A549 (cell line): ENCODE results near the gene RAB38.

Source experiments
- CEBPB ChIP-seq, 2 experiments: fragments of >200 bp in 1 of 2; sonication (Bioruptor Twin) in 1 of 2; formaldehyde crosslinking in 1 of 2; IDR thresholded peaks; 2 replicates each; pipeline ENCODE4 v1.6.1; 2012 to 2016
- CHD4 ChIP-seq: fragments of 200-600 bp; sonication (generic); IDR thresholded peaks from 2 replicates; pipeline ENCODE4 v1.6.1; 2016; ENCODE audit warnings: antibody characterized with exemption, mild to moderate bottlenecking, borderline replicate concordance
- CTCF ChIP-seq: fragments of >200 bp; sonication (Bioruptor Twin); formaldehyde crosslinking; IDR thresholded peaks from 3 replicates; pipeline ENCODE4 v1.5.1; 2016
- E2F6 ChIP-seq: IDR thresholded peaks from 2 replicates; pipeline ENCODE4 v1.6.1; 2012; ENCODE audit warnings: low read depth, borderline replicate concordance
- JUNB ChIP-seq: fragments of >200 bp; sonication (Bioruptor Twin); formaldehyde crosslinking; IDR thresholded peaks from 2 replicates; pipeline ENCODE4 v1.6.1; 2016
- MAFK ChIP-seq: fragments of 450-650 bp; IDR thresholded peaks from 2 replicates; pipeline ENCODE4 v1.6.1; 2014; ENCODE audit not compliant: partially characterized antibody
- MAX ChIP-seq: IDR thresholded peaks from 2 replicates; pipeline ENCODE4 v1.6.1; 2012
- NR3C1 ChIP-seq: fragments of >200 bp; sonication (Bioruptor Twin); formaldehyde crosslinking; IDR thresholded peaks from 3 replicates; pipeline ENCODE4 v1.6.1; 2017
- PBX3 ChIP-seq: IDR thresholded peaks from 2 replicates; pipeline ENCODE4 v1.6.1; 2012
- POLR2A ChIP-seq: IDR thresholded peaks from 2 replicates; pipeline ENCODE4 v1.6.1; 2012; ENCODE audit warnings: mild to moderate bottlenecking, low read length
- POLR2AphosphoS2 ChIP-seq: conservative IDR thresholded peaks from 2 replicates; pipeline ENCODE4 v1.6.1; 2012; ENCODE audit warnings: low read length, improper control_type of control experiment, inconsistent platforms
- RAD21 ChIP-seq, 2 experiments: fragments of >200 bp in 1 of 2; sonication (Bioruptor Twin) in 1 of 2; formaldehyde crosslinking in 1 of 2; IDR thresholded peaks in 1 of 2; conservative IDR thresholded peaks in 1 of 2; 2 replicates in 1 of 2; 3 replicates in 1 of 2; pipeline ENCODE4 v1.6.1; 2012 to 2018; ENCODE audit warnings: inconsistent platforms in 1 of 2
- RCOR1 ChIP-seq: fragments of 150-350 bp; IDR thresholded peaks from 2 replicates; pipeline ENCODE4 v1.6.1; 2014; ENCODE audit warnings: antibody characterized with exemption, low read length, low read depth
- SMC3 ChIP-seq: fragments of >200 bp; sonication (Bioruptor Twin); formaldehyde crosslinking; IDR thresholded peaks from 3 replicates; pipeline ENCODE4 v1.6.1; 2018; ENCODE audit warnings: inconsistent platforms

- TF ChIP-seq CTCF (no peak), MAFK (no peak), RCOR1 (no peak), RAD21 (conservative IDR thresholded peaks at IDR 0.05 in 1 of 2, IDR thresholded peaks at IDR 0.05 in 1 of 2) (no peak), MAX (no peak), E2F6 (no peak), POLR2A (no peak), CEBPB (IDR thresholded peaks at IDR 0.05) (no peak), NR3C1 (no peak), SMC3 (no peak), JUNB (no peak), POLR2AphosphoS2 (no peak), CHD4 (no peak), PBX3 (no peak)
Measured at GRCh38 chr11:88204353-88204752, 29.1 kb upstream of the RAB38 start.
